ENCODE results near the gene COX7A2L. TPM values are rescaled to one million over a fixed set of nuclear protein-coding genes. Genes with fewer than 3 reads are reported as not detected.

Gene COX7A2L
- total and polyA plus RNA-seq, 2 of the 8 experiments (the other 6 are each of a cell fraction or from before 2014, with no cell fraction given), result 85.6 to 114 TPM

GRCh38 chr2:42334220-42334619 is 26.8 kb downstream of the COX7A2L start:
- H2BK15ac ChIP-seq (ENCODE audit: low read length), result no peak overlapping the region
- no peak for FAIRE-seq
- H2AFZ ChIP-seq (ENCODE audit: low read length), result no peak overlapping the region
- no peak overlapping the region for H2BK5ac ChIP-seq (ENCODE audit: low read depth, low read length)
- H3K27ac ChIP-seq (ENCODE audit: low read depth, low read length), result no peak overlapping the region
- no peak overlapping the region for H3K14ac ChIP-seq (ENCODE audit: insufficient read length)
- no peak overlapping the region for H4K91ac ChIP-seq (replicated peaks; ENCODE audit: insufficient read length, low read length)
- no peak overlapping the region for H4K8ac ChIP-seq (ENCODE audit: extremely low read depth, insufficient read depth, low read length)
- no peak overlapping the region for H3K9ac ChIP-seq (replicated peaks in 1 of 4; ENCODE audit: extremely low read depth in 1 of 4, low read depth in 3 of 4, low read length in 3 of 4)
- POLR2A ChIA-PET (ENCODE audit: partially characterized antibody), result interaction anchor here (1.4 kb wide), 1 partner anchor 18 kb away, joined by 3 read pairs; no protein-coding TSS in a partner anchor
- H3K4ac ChIP-seq (replicated peaks; ENCODE audit: insufficient read length, low read depth, low read length), result no peak overlapping the region
- H3K4me1 ChIP-seq (replicated peaks in 1 of 4; ENCODE audit: control insufficient read depth in 3 of 4, insufficient read depth in 4 of 4, low read length in 3 of 4), result no peaks in the 10 kb centered on the region; a peak in 1 of 7 replicates
- 100% methylated on average over 3 of the region's 3 CpGs; no CpG with 5 or more reads in 1 of the 2 experiments for WGBS, 2 experiments (ENCODE audit: extremely low coverage in 1 of 2, insufficient coverage in 1 of 2, insufficient read length in 1 of 2, insufficient replicate concordance in 2 of 2, low coverage in 1 of 2, low lambda C conversion rate in 2 of 2, missing lambda C conversion rate in 1 of 2)
- H4K20me1 ChIP-seq (replicated peaks in 1 of 2; ENCODE audit: control insufficient read depth in 1 of 2, insufficient read depth in 2 of 2, low read length in 2 of 2), result peaks cover 0 to 5% of the 10 kb centered on the region in 2 experiments
- H3K18ac ChIP-seq (ENCODE audit: extremely low read depth, low read length), result no peak overlapping the region
- no peak overlapping the region for H4K5ac ChIP-seq (ENCODE audit: insufficient read length, low read depth, low read length)
- no peaks in the 10 kb centered on the region for H3K23me2 ChIP-seq (ENCODE audit: low read depth, low read length)
- H2BK12ac ChIP-seq (ENCODE audit: low read depth, low read length), result no peak overlapping the region
- no peak overlapping the region for H3K23ac ChIP-seq (ENCODE audit: insufficient read length)
- peaks cover 3 to 38% (median 26%) of the 10 kb centered on the region in 4 experiments; a peak in 7 of 8 replicates for H3K36me3 ChIP-seq (ENCODE audit: control insufficient read depth in 2 of 4, insufficient read depth in 4 of 4, low read length in 3 of 4)
- H3K56ac ChIP-seq (replicated peaks; ENCODE audit: insufficient read length, low read depth, low read length), result no peak overlapping the region
- no peak overlapping the region for H3K4me2 ChIP-seq (ENCODE audit: insufficient read depth in 1 of 2, low read depth in 2 of 2, low read length in 2 of 2)
- no peak overlapping the region for H2BK120ac ChIP-seq (replicated peaks; ENCODE audit: low read depth, low read length)
- no peak overlapping the region for H3K4me3 ChIP-seq (ENCODE audit: extremely low read depth in 1 of 4, insufficient read depth in 2 of 4, low read depth in 3 of 4, low read length in 4 of 4)
- CTCF ChIA-PET (ENCODE audit: partially characterized antibody), result interaction anchor here (0.7 to 1.5 kb wide), 3 partner anchors 10 to 19 kb away, joined by 3 to 4 read pairs (median 3); no protein-coding TSS in a partner anchor
- no peak overlapping the region for H2BK20ac ChIP-seq (ENCODE audit: low read length)
- no peaks in the 10 kb centered on the region for H3K79me1 ChIP-seq (ENCODE audit: low read depth, low read length)
- no peaks in the 10 kb centered on the region for H3K9me3 ChIP-seq (ENCODE audit: insufficient read depth in 2 of 2, low read depth in 1 of 2, low read length in 1 of 2)
- H2AK5ac ChIP-seq (ENCODE audit: low read depth, low read length), result no peak overlapping the region
- DNase-seq (ENCODE audit: low read depth in 1 of 2, low spot score in 2 of 2), result no peak
- H3K27me3 ChIP-seq (replicated peaks in 1 of 4; ENCODE audit: control insufficient read depth in 3 of 4, extremely low read depth in 1 of 4, insufficient read depth in 3 of 4, low read length in 3 of 4), result no peaks in the 10 kb centered on the region
- no peaks in the 10 kb centered on the region for H3K79me2 ChIP-seq (ENCODE audit: control insufficient read depth in 1 of 2, insufficient read depth in 2 of 2, low read length in 2 of 2)
- TF ChIP-seq CHD2 (IDR thresholded peaks at IDR 0.05; ENCODE audit: low read length) (no peak), JUN (IDR thresholded peaks at IDR 0.05; ENCODE audit: low read depth, low read length) (no peak), EP300 (IDR thresholded peaks at IDR 0.05; ENCODE audit: borderline replicate concordance in 1 of 2, low read depth in 2 of 2, low read length in 2 of 2) (no peak), CBX5 (IDR thresholded peaks at IDR 0.05; ENCODE audit: low read depth, low read length) (no peak)

All from H1 (cell line).